ENCODE data around the gene ENTREP3. TPM values are rescaled to one million over a fixed set of nuclear protein-coding genes. Genes with fewer than 3 reads are reported as not detected.

ENTREP3 gene
- total RNA-seq (22.8 TPM), polyA plus RNA-seq (ENCODE audit: insufficient read depth, low read depth, low replicate concordance) (19.8 TPM)
- long read RNA-seq, donor 1, partial matches to known transcripts = 0 of 5 reads
- long read RNA-seq, donor 1, other reads (novel, unspliced or antisense) = 0 of 5 reads
- long read RNA-seq, donor 2, partial matches to known transcripts = 0 of 5 reads
- long read RNA-seq, donor 2, other reads (novel, unspliced or antisense) = 0 of 5 reads
- long read RNA-seq, donor 3, partial matches to known transcripts = 0 of 6 reads
- long read RNA-seq, donor 3, other reads (novel, unspliced or antisense) = 0 of 6 reads
- long read RNA-seq, donor 4, transcript FAM189B-202 (12 exons, 3,082 nt) = major isoform, 5 of 7 reads
- long read RNA-seq, donor 4, partial matches to known transcripts = 0 of 7 reads
- long read RNA-seq, donor 4, other reads (novel, unspliced or antisense) = 0 of 7 reads
- long read RNA-seq, donor 5 = 0 reads
- long read RNA-seq, donor 6, partial matches to known transcripts = 0 of 1 reads
- long read RNA-seq, donor 6, other reads (novel, unspliced or antisense) = 0 of 1 reads
- long read RNA-seq, donor 7, partial matches to known transcripts = 7 of 10 reads
- long read RNA-seq, donor 7, other reads (novel, unspliced or antisense) = 2 of 10 reads
- long read RNA-seq, donor 8 = 0 reads
- long read RNA-seq, donor 9, partial matches to known transcripts = 0 of 2 reads
- long read RNA-seq, donor 9, other reads (novel, unspliced or antisense) = 0 of 2 reads
- long read RNA-seq, donor 10 = 0 reads

- intact Hi-C loops (cut with DNase I) = no loop called here
- DNase-seq = peak; percentile 95 to 96 (median 95)
- FAIRE-seq = no peak
These were observed at the start of gene ENTREP3 for GRCh38 chr1:155255243-155256007. Gene ENTREP3, minus strand, starts transcription at chr1:155255483. Its CDS starts 606 bp downstream, at chr1:155254877.

GRCh38 chr1:155304558-155305063 lies 49.3 kb upstream of the ENTREP3 start:
- Histone ChIP-seq H3K4me3 (ENCODE audit: low read length in 3 of 3) (peak overlapping the region in 2 of 3 donors; percentile 2 to 55), H3K9me3 (ENCODE audit: control insufficient read depth in 2 of 3, insufficient read depth in 1 of 3, low read length in 3 of 3) (no peaks in the 10 kb centered on the region), H3K36me3 (ENCODE audit: control insufficient read depth in 2 of 3, insufficient read depth in 3 of 3, low read length in 3 of 3) (no peaks in the 10 kb centered on the region), H3K9ac (ENCODE audit: low read length in 3 of 3) (peak overlapping the region in 1 of 3 donors; percentile 1), H3K27ac (ENCODE audit: low read depth in 2 of 2, low read length in 2 of 2) (no peak overlapping the region), H3K4me1 (ENCODE audit: control insufficient read depth in 2 of 3, insufficient read depth in 2 of 3, low read depth in 1 of 3, low read length in 3 of 3) (peaks cover 0 to 6% (median 0%) of the 10 kb centered on the region in 3 donors), H3K27me3 (ENCODE audit: control insufficient read depth, insufficient read depth, low read length) (no peaks in the 10 kb centered on the region)
- TF ChIP-seq CTCF (IDR thresholded peaks at IDR 0.05; ENCODE audit: borderline replicate concordance, extremely low read depth, insufficient read depth) = no peak
- DNase-seq (no peak), FAIRE-seq (no peak)
- intact Hi-C loops (cut with DNase I) = no loop called here

More at GRCh38 chr1:155255243-155256007, at the start of gene ENTREP3:
- Histone ChIP-seq H3K4me1 (ENCODE audit: control insufficient read depth in 2 of 3, insufficient read depth in 2 of 3, low read depth in 1 of 3, low read length in 3 of 3) (peaks cover 0 to 18% (median 12%) of the 10 kb centered on the region in 3 donors), H3K4me3 (ENCODE audit: low read length in 3 of 3) (peak within 1 kb of the TSS; percentile 68 to 76 (median 71)), H3K9me3 (ENCODE audit: control insufficient read depth in 2 of 3, insufficient read depth in 1 of 3, low read length in 3 of 3) (no peaks in the 10 kb centered on the region), H3K27ac (ENCODE audit: low read depth in 2 of 2, low read length in 2 of 2) (peak within 1 kb of the TSS; percentile 96 to 98), H3K36me3 (ENCODE audit: control insufficient read depth in 2 of 3, insufficient read depth in 3 of 3, low read length in 3 of 3) (peaks cover 0 to 5% (median 4%) of the 10 kb centered on the region in 3 donors), H3K27me3 (ENCODE audit: control insufficient read depth, insufficient read depth, low read length) (no peaks in the 10 kb centered on the region), H3K9ac (ENCODE audit: low read length in 3 of 3) (peak within 1 kb of the TSS; percentile 37 to 90 (median 85))
- TF ChIP-seq CTCF (IDR thresholded peaks at IDR 0.05; ENCODE audit: borderline replicate concordance, extremely low read depth, insufficient read depth) = no peak

DNA sequence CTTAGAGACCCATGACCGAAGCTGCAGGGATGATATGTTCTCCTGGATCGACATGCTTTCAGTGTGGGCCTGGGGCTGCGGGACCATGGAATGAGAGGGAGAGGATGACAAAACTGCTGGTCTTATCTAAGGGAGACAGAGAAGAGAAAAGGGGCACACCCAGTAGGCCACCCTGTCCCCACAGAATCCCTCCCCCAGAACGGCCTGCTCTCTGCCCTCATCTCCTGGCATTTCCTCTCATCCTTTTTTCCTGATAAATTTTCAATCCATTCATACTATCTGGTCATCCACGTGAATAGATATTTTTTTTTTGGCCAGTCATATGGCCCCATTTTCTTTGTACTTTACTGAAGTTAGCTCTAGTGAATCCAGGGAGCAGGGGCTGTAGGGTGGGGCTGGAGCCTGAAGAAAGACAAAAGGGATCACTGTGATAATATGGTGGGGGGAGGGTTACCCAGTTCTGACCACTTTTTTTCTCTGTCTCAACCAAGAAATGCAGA lies 46.1 kb upstream of the ENTREP3 start, which contains the start of gene PKLR:
TSS of gene PKLR (minus strand) at position 97 of the 500 bp plus-strand sequence. CDS start at position 54, 43 bp downstream.
- Histone ChIP-seq H3K9ac (ENCODE audit: low read length in 3 of 3) (no peak within 1 kb of the TSS), H3K4me1 (ENCODE audit: control insufficient read depth in 2 of 3, insufficient read depth in 2 of 3, low read depth in 1 of 3, low read length in 3 of 3) (no peaks in the 10 kb centered on the region), H3K9me3 (ENCODE audit: control insufficient read depth in 2 of 3, insufficient read depth in 1 of 3, low read length in 3 of 3) (no peaks in the 10 kb centered on the region), H3K36me3 (ENCODE audit: control insufficient read depth in 2 of 3, insufficient read depth in 3 of 3, low read length in 3 of 3) (no peaks in the 10 kb centered on the region), H3K4me3 (ENCODE audit: low read length in 3 of 3) (peak within 1 kb of the TSS in 2 of 3 donors; percentile 19 to 49), H3K27me3 (ENCODE audit: control insufficient read depth, insufficient read depth, low read length) (no peaks in the 10 kb centered on the region), H3K27ac (ENCODE audit: low read depth in 2 of 2, low read length in 2 of 2) (peak within 1 kb of the TSS; percentile 40 to 83)
- intact Hi-C loops (cut with DNase I) = no loop called here
- no peak for TF ChIP-seq CTCF (IDR thresholded peaks at IDR 0.05; ENCODE audit: borderline replicate concordance, extremely low read depth, insufficient read depth)
- DNase-seq (no peak), FAIRE-seq (no peak)

All from kidney (tissue), 22 donors.